A673 (cell line): ENCODE data around the gene GPSM1.

Source experiments
- CTCF ChIP-seq: fragments of 300-800, 200-600 bp; sonication (generic); conservative IDR thresholded peaks from 2 replicates; pipeline ENCODE4 v1.5.1; 2017; ENCODE audit warnings: low read depth, mild to moderate bottlenecking, antibody characterized with exemption, low read length, moderate library complexity, mixed read lengths
- EZH2 ChIP-seq: fragments of 200-600 bp; sonication (generic); IDR thresholded peaks from 2 replicates; pipeline ENCODE4 v1.6.1; 2017; ENCODE audit warnings: borderline replicate concordance, low read depth, mild to moderate bottlenecking, mixed read lengths, antibody characterized with exemption, low read length; ENCODE audit not compliant: poor library complexity, severe bottlenecking

GRCh38 chr9:136332482-136332983 lies 5.2 kb downstream of the GPSM1 start:
- TF ChIP-seq CTCF = no peak
- no peak for TF ChIP-seq EZH2
